Karpas-422 (cell line): ENCODE data around the gene RAB3C. TPM values are rescaled to one million over a fixed set of nuclear protein-coding genes. Genes with fewer than 3 reads are reported as not detected.

ENCODE experiments used
- DNase-seq: peaks from one replicate; pipeline ENCODE4 v3.0.0-alpha.2; 2015
- H2AFZ ChIP-seq: fragments of 200-600 bp; sonication (generic); 2 replicates; pipeline ENCODE4 v1.6.1; 2014; ENCODE audit warnings: antibody characterized with exemption, low read length, mixed read lengths
- H3K27ac ChIP-seq: fragments of 200-600 bp; sonication (generic); 2 replicates; pipeline ENCODE4 v1.5.1; 2014; ENCODE audit warnings: mild to moderate bottlenecking, low read length, moderate library complexity
- H3K27me3 ChIP-seq: fragments of 200-600 bp; sonication (generic); 2 replicates; pipeline ENCODE4 v1.6.1; 2014; ENCODE audit warnings: low read length, mixed read lengths
- H3K36me3 ChIP-seq: fragments of 200-600 bp; sonication (generic); 2 replicates; pipeline ENCODE4 v1.6.1; 2014; ENCODE audit warnings: low read length, mixed read lengths; ENCODE audit not compliant: insufficient read depth
- H3K4me1 ChIP-seq: fragments of 200-600 bp; sonication (generic); 2 replicates; pipeline ENCODE4 v1.6.1; 2014; ENCODE audit warnings: mild to moderate bottlenecking, low read length, mixed read lengths
- H3K4me2 ChIP-seq: fragments of 200-600 bp; sonication (generic); 2 replicates; pipeline ENCODE4 v1.6.1; 2014; ENCODE audit warnings: low read length, low read depth, mild to moderate bottlenecking; ENCODE audit not compliant: poor library complexity, severe bottlenecking
- H3K4me3 ChIP-seq: fragments of 200-600 bp; sonication (generic); 2 replicates; pipeline ENCODE4 v1.5.1; 2014; ENCODE audit warnings: mild to moderate bottlenecking, antibody characterized with exemption, low read length, mixed read lengths
- H3K79me2 ChIP-seq: fragments of 200-600 bp; sonication (generic); 2 replicates; pipeline ENCODE4 v1.6.1; 2014; ENCODE audit warnings: mild to moderate bottlenecking, low read length, mixed read lengths
- H3K9ac ChIP-seq: fragments of 200-600 bp; sonication (generic); 2 replicates; pipeline ENCODE4 v1.6.0; 2014; ENCODE audit warnings: low read length
- H3K9me2 ChIP-seq: fragments of 200-600 bp; sonication (generic), shearing (Covaris generic); replicated peaks from 2 replicates; pipeline ENCODE4 v1.6.0; 2014; ENCODE audit warnings: mild to moderate bottlenecking, low read length, moderate library complexity; ENCODE audit not compliant: insufficient read depth
- H3K9me3 ChIP-seq: fragments of 300-700, 200-600 bp; sonication (generic); 2 replicates; pipeline ENCODE4 v1.6.1; 2014; ENCODE audit warnings: low read length, mixed read lengths
- H4K20me1 ChIP-seq: fragments of 200-600 bp; sonication (generic); 2 replicates; pipeline ENCODE4 v1.6.1; 2014; ENCODE audit warnings: mild to moderate bottlenecking, antibody characterized with exemption, low read length, low read depth; ENCODE audit not compliant: insufficient read depth
- total RNA-seq: library from RNA; depleted of rRNA; stranded (reverse); fragments of >200 nt; shearing (Covaris generic); gene quantifications from 2 replicates; pipeline ENCODE4 v1.2.3, GENCODE V29; 2014; ENCODE audit warnings: low replicate concordance

RAB3C gene
- total RNA-seq, 1 experiment from 2014 or later, result not detected

GRCh38 chr5:58641533-58641932 lies 58.7 kb downstream of the RAB3C start:
- H3K4me2 ChIP-seq, result no peak overlapping the region

DNA sequence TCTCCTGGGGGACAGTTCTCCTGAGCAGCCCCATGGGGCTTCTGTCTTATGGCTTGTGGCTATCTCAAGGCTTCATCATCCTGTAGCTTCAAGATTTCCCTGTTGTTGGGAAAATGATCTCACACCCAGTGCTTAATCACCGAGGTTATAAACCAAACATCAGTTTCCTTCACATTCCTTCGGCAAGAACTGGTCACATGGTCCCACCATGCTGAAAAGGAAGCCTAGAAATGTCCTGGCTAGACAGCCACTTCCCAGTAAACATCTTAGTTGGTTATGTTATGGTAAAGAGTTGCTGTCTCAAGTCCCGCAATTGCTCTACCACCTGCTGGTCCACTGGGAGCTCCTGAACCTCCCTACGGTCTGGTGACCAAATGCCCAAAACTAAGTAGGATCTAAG lies 66.0 kb downstream of the RAB3C start:
- Histone ChIP-seq H3K36me3 (no peaks in the 10 kb centered on the region), H3K27me3 (no peaks in the 10 kb centered on the region), H3K9me2 (no peaks in the 10 kb centered on the region), H3K9ac (no peak overlapping the region), H3K4me2 (no peak overlapping the region), H3K27ac (no peak overlapping the region), H3K9me3 (no peaks in the 10 kb centered on the region), H3K79me2 (no peaks in the 10 kb centered on the region), H3K4me1 (no peaks in the 10 kb centered on the region), H3K4me3 (no peak overlapping the region), H2AFZ (no peak overlapping the region), H4K20me1 (no peaks in the 10 kb centered on the region)
- DNase-seq, result no peak

More at GRCh38 chr5:58641533-58641932, 58.7 kb downstream of the RAB3C start:
- Histone ChIP-seq H3K9me3 (no peaks in the 10 kb centered on the region), H2AFZ (no peak overlapping the region), H3K79me2 (no peaks in the 10 kb centered on the region), H3K4me3 (no peak overlapping the region), H3K9ac (no peak overlapping the region), H3K9me2 (no peaks in the 10 kb centered on the region), H3K27ac (no peak overlapping the region), H3K36me3 (no peaks in the 10 kb centered on the region), H3K27me3 (no peaks in the 10 kb centered on the region), H4K20me1 (no peaks in the 10 kb centered on the region), H3K4me1 (no peaks in the 10 kb centered on the region)
- DNase-seq, result no peak

DNA sequence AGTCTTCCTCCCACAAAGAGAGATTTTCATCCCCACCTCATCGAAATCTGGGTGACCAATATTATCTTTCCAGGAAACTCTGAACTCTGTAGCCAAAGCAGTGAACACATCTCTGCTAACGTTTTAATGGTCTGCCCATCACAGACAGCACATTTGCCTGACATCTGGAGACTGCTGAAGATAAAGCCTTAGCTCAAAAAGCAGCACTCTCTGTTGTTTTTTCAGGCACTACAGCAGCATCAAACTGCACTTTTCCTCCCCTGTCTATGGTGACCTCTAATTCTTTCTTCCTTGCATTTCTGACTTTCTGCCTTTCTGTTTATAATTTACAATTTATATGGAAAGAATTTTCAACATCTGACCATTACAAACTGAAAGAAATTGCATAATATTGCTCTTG lies 66.8 kb downstream of the RAB3C start:
- no peak for DNase-seq
- H3K9ac ChIP-seq, result no peak overlapping the region
- no peaks in the 10 kb centered on the region for H4K20me1 ChIP-seq
- no peaks in the 10 kb centered on the region for H3K27me3 ChIP-seq
- no peak overlapping the region for H2AFZ ChIP-seq
- H3K36me3 ChIP-seq, result no peaks in the 10 kb centered on the region
- H3K79me2 ChIP-seq, result no peaks in the 10 kb centered on the region
- no peak overlapping the region for H3K4me2 ChIP-seq
- H3K9me2 ChIP-seq, result no peaks in the 10 kb centered on the region
- H3K4me3 ChIP-seq, result no peak overlapping the region
- H3K4me1 ChIP-seq, result no peaks in the 10 kb centered on the region
- H3K9me3 ChIP-seq, result no peaks in the 10 kb centered on the region
- H3K27ac ChIP-seq, result no peak overlapping the region

DNA sequence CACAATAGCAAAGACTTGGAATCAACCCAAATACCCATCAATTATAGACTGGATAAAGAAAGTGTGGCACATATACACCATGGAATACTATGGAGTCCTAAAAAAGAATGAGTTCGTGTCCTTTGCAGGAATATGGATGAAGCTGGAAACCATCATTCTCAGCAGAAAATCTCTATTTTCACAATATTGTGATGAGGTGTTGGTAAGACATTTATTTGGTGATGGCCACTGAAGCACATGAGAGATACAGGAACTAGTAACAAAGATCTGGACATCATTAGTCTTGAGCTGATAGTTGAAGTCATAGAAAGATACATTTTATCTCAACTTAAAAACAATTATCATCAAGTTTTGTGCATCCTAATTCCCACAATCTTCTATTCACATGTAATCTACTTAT lies 70.6 kb downstream of the RAB3C start:
- H2AFZ ChIP-seq, result no peak overlapping the region

DNA sequence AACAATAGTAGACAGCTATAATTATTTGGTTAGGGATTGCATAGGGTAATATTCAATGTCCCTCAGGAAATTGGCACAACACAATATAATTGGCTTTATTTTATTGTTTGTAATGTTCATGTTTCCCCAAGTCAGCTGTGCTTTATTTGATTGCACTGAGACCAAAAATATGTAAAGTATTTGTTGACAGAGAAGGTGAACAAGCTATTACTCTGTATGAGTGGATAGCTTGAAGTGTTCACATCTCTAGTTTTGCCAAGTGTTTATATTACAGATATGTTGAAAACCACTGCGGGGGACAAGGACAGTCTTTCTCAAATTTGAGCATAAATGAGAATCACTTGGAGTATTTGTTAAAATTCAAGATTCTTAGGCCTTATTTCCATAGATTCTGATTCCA lies 83.3 kb downstream of the RAB3C start:
- Histone ChIP-seq H3K4me2 (no peak overlapping the region), H3K9ac (no peak overlapping the region), H3K9me3 (no peaks in the 10 kb centered on the region), H3K27me3 (no peaks in the 10 kb centered on the region), H3K9me2 (no peaks in the 10 kb centered on the region), H3K36me3 (no peaks in the 10 kb centered on the region), H3K4me1 (no peaks in the 10 kb centered on the region), H2AFZ (no peak overlapping the region), H3K4me3 (no peak overlapping the region), H4K20me1 (no peaks in the 10 kb centered on the region), H3K79me2 (no peaks in the 10 kb centered on the region), H3K27ac (no peak overlapping the region)
- no peak for DNase-seq

More for the DNA sequence above, 70.6 kb downstream of the RAB3C start:
- H3K36me3 ChIP-seq, result no peaks in the 10 kb centered on the region
- no peaks in the 10 kb centered on the region for H3K27me3 ChIP-seq
- H3K4me1 ChIP-seq, result no peaks in the 10 kb centered on the region
- H3K9me3 ChIP-seq, result no peaks in the 10 kb centered on the region
- no peak overlapping the region for H3K9ac ChIP-seq
- no peak overlapping the region for H3K27ac ChIP-seq
- DNase-seq, result no peak
- no peak overlapping the region for H3K4me3 ChIP-seq
- no peaks in the 10 kb centered on the region for H3K79me2 ChIP-seq
- H3K9me2 ChIP-seq, result no peaks in the 10 kb centered on the region
- no peak overlapping the region for H3K4me2 ChIP-seq
- no peaks in the 10 kb centered on the region for H4K20me1 ChIP-seq

- no peaks in the 10 kb centered on the region for H3K9me3 ChIP-seq
- DNase-seq, result no peak
- no peaks in the 10 kb centered on the region for H3K36me3 ChIP-seq
- no peaks in the 10 kb centered on the region for H3K79me2 ChIP-seq
- H3K27ac ChIP-seq, result no peak overlapping the region
- H3K27me3 ChIP-seq, result no peaks in the 10 kb centered on the region
- no peaks in the 10 kb centered on the region for H3K4me1 ChIP-seq
- no peak overlapping the region for H3K9ac ChIP-seq
- no peak overlapping the region for H2AFZ ChIP-seq
- H3K4me2 ChIP-seq, result no peak overlapping the region
- H4K20me1 ChIP-seq, result no peaks in the 10 kb centered on the region
- no peak overlapping the region for H3K4me3 ChIP-seq
- no peaks in the 10 kb centered on the region for H3K9me2 ChIP-seq
Observed at GRCh38 chr5:58666598-58667581, 84.0 kb downstream of the RAB3C start.

GRCh38 chr5:58670582-58670981 lies 87.7 kb downstream of the RAB3C start:
- no peak overlapping the region for H2AFZ ChIP-seq
- no peaks in the 10 kb centered on the region for H3K9me3 ChIP-seq
- no peak overlapping the region for H3K4me2 ChIP-seq
- no peak overlapping the region for H3K4me3 ChIP-seq
- H3K9me2 ChIP-seq, result no peaks in the 10 kb centered on the region
- no peaks in the 10 kb centered on the region for H3K79me2 ChIP-seq
- H4K20me1 ChIP-seq, result no peaks in the 10 kb centered on the region
- 0 out of 2 replicates have a peak, but pooled peaks cover 2% of the 10 kb centered on the region for H3K27me3 ChIP-seq
- no peaks in the 10 kb centered on the region for H3K4me1 ChIP-seq
- no peak overlapping the region for H3K9ac ChIP-seq
- DNase-seq, result no peak
- no peak overlapping the region for H3K27ac ChIP-seq
- no peaks in the 10 kb centered on the region for H3K36me3 ChIP-seq

- no peaks in the 10 kb centered on the region for H4K20me1 ChIP-seq
Observed at GRCh38 chr5:58671155-58671554, 88.3 kb downstream of the RAB3C start.

More at GRCh38 chr5:58671155-58671554, 88.3 kb downstream of the RAB3C start:
- no peak overlapping the region for H3K4me2 ChIP-seq
- 0 out of 2 replicates have a peak, but pooled peaks cover 2% of the 10 kb centered on the region for H3K27me3 ChIP-seq
- DNase-seq, result no peak
- H3K36me3 ChIP-seq, result no peaks in the 10 kb centered on the region
- H3K4me1 ChIP-seq, result no peaks in the 10 kb centered on the region
- no peaks in the 10 kb centered on the region for H3K9me3 ChIP-seq
- no peak overlapping the region for H3K9ac ChIP-seq
- no peaks in the 10 kb centered on the region for H3K9me2 ChIP-seq
- no peak overlapping the region for H2AFZ ChIP-seq
- H3K27ac ChIP-seq, result no peak overlapping the region
- no peak overlapping the region for H3K4me3 ChIP-seq
- H3K79me2 ChIP-seq, result no peaks in the 10 kb centered on the region
